ENCODE measurements around the gene RUBCNL.

DNA sequence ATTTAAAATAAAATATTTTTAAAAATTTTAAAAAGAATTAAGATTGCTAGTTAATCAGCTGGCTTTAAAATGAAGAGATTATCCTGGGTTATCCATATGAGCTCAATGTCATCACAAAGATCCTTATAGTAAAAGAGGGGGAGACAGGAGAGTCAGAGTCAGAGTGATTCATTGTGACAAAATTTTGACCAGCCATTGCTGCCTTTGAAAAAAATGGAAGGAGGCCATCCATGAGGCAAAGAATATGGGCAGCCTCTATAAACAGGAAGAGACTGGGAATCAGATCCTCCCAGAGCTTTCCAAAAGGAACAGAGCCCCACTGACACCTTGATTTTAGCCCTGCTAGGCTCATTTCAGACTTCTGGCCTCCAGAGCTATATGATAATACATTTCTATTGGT, 9.3 kb upstream of the RUBCNL start:
- TF ChIP-seq, protein P1, sequence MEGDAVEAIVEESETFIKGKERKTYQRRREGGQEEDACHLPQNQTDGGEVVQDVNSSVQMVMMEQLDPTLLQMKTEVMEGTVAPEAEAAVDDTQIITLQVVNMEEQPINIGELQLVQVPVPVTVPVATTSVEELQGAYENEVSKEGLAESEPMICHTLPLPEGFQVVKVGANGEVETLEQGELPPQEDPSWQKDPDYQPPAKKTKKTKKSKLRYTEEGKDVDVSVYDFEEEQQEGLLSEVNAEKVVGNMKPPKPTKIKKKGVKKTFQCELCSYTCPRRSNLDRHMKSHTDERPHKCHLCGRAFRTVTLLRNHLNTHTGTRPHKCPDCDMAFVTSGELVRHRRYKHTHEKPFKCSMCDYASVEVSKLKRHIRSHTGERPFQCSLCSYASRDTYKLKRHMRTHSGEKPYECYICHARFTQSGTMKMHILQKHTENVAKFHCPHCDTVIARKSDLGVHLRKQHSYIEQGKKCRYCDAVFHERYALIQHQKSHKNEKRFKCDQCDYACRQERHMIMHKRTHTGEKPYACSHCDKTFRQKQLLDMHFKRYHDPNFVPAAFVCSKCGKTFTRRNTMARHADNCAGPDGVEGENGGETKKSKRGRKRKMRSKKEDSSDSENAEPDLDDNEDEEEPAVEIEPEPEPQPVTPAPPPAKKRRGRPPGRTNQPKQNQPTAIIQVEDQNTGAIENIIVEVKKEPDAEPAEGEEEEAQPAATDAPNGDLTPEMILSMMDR (conservative IDR thresholded peaks at IDR 0.05 in 1 of 2, IDR thresholded peaks at IDR 0.05 in 1 of 2; ENCODE audit: extremely low read depth in 1 of 2, insufficient read depth in 1 of 2, low read depth in 1 of 2, low read length in 2 of 2): no peak
- no peak for TF ChIP-seq EZH2 (IDR thresholded peaks at IDR 0.05; ENCODE audit: borderline replicate concordance, low read length)
